ENCODE results near the gene NLGN1. TPM values are rescaled to one million over a fixed set of nuclear protein-coding genes. Genes with fewer than 3 reads are reported as not detected.

NLGN1 gene
- total RNA-seq, 1 donor from 2014 or later: 10.6 TPM

- DNase-seq (ENCODE audit: low spot score): no peak
These were observed 363.6 kb downstream of the NLGN1 start for GRCh38 chr3:173761161-173761560.

- DNase-seq (ENCODE audit: low spot score): no peak
These were observed 365.0 kb downstream of the NLGN1 start for GRCh38 chr3:173762501-173762900.

GRCh38 chr3:173770011-173770410 is 372.5 kb downstream of the NLGN1 start:
- no peak for DNase-seq (ENCODE audit: low spot score)

- DNase-seq (ENCODE audit: low spot score): no peak
These were observed 373.4 kb downstream of the NLGN1 start for GRCh38 chr3:173770796-173771573.

- DNase-seq (ENCODE audit: low spot score): no peak
These were observed 376.3 kb downstream of the NLGN1 start for GRCh38 chr3:173773800-173774199.

DNA sequence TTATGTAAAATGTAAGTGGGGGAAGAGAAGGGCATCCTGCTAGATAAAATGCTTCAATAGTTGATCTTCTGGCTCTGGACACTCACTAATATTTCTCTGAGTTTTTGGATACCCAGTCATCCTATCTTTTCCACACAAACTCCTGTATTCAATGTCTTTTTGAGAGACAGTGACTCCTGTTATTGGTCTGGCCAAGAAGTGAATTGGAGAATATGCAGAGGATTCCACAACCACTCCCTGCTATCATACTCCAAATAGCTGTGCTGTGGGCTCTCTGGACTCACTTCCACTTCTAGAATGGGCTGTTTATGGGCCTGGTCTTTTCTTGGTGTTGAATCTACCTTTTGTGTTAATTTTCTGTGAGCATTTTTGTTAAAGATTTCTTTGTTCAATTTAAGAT is 376.8 kb downstream of the NLGN1 start:
- DNase-seq (ENCODE audit: low spot score): no peak

DNA sequence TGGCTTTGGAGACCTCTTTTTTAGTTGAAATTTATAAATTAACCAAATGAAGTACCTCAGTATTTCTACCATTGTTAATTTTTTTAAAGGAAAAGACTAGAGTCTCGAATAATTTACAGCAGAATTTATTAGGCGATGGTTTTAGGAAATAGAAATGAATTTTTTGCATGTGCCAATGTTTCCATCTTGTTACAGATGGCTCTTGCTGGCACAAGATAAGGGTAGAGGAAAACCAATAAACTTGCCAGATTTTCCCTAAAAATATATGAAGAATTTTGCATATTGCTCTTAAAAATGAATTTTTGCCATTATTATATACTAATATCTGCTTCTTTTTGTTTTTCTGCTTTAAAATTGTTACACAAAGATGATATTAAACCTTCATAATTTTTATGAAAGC is 380.7 kb downstream of the NLGN1 start:
- DNase-seq (ENCODE audit: low spot score): no peak

DNA sequence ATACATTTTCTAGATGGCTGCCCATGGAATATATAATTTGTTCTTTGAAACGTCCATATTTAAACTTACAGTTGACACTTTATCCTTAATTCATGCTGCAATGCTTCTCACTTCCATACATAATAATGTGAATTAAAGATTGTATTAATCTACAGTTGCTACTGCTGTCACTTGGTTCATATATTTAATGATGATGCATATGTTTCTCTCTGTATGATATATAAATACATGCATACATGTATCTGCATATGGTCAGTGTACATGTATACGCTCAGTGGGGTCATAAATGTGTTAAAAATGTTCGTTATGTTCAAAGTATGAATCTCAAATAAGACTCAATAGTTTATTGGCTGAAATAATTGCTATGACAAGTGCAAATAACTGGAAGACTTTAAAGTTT is 382.5 kb downstream of the NLGN1 start:
- DNase-seq (ENCODE audit: low spot score): no peak

DNA sequence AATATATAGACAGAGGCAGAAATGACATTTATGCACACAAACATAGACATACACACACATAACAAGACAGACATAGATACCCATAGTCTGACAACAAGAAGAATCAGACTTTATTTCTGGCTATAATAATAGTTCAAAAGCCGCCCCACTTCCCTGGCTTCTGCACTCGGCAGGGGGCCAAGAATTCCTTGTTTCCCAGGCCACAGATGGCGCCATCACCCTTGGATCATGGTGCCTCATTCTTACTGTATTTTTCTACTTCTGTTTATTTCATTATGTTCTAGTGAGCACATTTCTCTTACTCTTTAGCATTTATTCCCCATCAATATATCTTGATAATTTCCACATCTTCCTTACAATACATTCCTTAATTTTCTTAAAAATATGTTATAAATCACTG is 387.5 kb downstream of the NLGN1 start:
- DNase-seq (ENCODE audit: low spot score): no peak

DNA sequence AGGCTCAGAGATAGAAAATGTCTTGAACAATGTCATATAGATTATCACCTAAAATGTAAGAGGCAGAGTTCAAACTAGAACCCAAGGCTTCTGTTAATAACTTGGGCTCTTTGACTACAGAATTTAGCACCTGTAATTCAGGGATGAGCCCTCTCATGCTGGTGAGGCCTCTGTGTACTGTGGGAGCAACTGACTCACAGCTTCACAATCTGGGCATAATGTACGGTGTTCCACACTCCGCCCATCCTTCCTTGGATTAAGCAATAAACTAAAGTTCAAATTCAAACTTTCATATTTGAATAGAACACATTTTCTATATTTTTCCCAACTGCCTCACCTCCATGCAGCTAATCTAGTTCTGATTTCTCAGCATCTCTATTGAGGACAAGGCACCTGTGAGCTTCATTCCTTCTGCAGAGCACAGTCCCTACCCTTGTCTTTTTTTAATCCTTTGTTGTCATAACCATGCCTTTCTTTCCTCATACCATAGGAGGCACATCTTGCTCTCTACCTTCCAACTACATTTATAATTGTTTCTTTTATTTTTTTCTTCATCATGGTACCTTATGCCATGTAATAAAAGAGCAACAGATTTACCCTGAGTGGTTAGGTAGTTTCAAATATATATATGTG is 392.1 kb downstream of the NLGN1 start:
- DNase-seq (ENCODE audit: low spot score): no peak

GRCh38 chr3:173793963-173794362 is 396.4 kb downstream of the NLGN1 start:
- no peak for DNase-seq (ENCODE audit: low spot score)

GRCh38 chr3:173796405-173796804 is 398.9 kb downstream of the NLGN1 start:
- DNase-seq (ENCODE audit: low spot score): no peak

- no peak for DNase-seq (ENCODE audit: low spot score)
These were observed 399.3 kb downstream of the NLGN1 start for GRCh38 chr3:173796890-173797289.

GRCh38 chr3:173799060-173799816 is 401.7 kb downstream of the NLGN1 start:
- no peak for DNase-seq (ENCODE audit: low spot score)

- DNase-seq (ENCODE audit: low spot score): no peak
These were observed 402.6 kb downstream of the NLGN1 start for GRCh38 chr3:173800154-173800553.

GRCh38 chr3:173814809-173815208 is 417.3 kb downstream of the NLGN1 start:
- DNase-seq (ENCODE audit: low spot score): no peak

DNA sequence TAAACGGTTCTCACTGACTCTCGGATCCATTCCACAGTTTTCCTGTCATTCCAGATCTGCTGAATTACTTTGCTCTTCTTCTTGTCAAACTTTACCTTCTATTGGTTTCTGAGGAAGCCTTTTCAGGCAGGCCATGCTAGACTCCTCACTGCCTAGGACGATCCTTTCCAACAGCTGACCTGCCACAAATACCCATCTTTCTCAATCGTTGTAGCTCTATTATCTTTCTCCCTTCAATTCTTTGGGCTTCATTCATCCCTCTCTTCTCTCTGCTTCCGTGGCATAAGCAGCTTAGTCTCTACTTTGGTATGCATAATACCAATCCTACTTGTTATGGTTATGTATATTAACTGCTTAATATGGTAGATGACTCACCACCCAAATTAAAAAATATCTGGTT is 421.8 kb downstream of the NLGN1 start:
- no peak for DNase-seq (ENCODE audit: low spot score)

DNA sequence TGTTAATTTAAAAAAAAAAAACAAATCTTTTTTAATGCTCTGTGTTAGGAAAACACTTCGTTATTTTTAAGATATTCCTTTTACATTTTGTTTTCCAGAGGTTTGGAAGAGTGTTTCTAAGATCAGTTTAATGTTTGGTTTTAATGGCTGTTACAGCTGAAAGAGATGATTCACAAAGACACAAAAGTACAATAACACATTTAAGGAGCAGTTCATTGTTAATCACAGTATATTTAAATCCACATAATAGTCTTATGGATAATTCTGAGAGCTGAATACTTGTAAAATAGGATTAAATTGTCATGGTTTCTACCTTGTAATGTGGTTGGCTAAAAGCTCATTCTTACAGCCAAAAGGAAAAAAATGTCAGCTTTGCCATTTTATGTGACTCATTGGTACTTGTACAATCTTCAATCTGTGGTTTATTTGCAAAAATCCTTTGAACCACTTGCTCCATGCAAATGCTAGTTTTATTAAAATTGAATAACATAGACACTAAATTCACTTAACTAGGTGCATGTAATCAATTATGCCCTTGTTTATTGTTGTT is 426.4 kb downstream of the NLGN1 start:
- DNase-seq (ENCODE audit: low spot score): no peak

DNA sequence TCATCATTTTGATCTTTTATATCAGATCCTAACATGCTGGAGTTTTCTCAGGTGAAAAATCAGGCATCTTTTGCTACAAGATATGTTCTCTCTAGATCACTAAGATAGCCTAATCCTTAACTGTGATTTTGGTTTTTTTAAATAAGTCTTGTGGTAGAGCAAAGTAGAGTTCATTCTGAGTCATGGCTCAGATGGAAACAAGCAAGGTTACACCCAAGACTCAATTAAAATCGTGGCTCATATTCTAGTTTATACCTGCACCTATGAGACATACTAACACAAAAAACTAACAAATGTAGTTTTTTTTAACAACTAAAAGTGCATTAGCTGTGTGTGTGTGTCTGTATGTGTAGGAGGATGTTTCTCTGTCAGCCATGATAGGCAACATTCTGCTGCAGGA is 428.2 kb downstream of the NLGN1 start:
- no peak for DNase-seq (ENCODE audit: low spot score)

- DNase-seq (ENCODE audit: low spot score): no peak
These were observed 428.9 kb downstream of the NLGN1 start for GRCh38 chr3:173826416-173826815.

DNA sequence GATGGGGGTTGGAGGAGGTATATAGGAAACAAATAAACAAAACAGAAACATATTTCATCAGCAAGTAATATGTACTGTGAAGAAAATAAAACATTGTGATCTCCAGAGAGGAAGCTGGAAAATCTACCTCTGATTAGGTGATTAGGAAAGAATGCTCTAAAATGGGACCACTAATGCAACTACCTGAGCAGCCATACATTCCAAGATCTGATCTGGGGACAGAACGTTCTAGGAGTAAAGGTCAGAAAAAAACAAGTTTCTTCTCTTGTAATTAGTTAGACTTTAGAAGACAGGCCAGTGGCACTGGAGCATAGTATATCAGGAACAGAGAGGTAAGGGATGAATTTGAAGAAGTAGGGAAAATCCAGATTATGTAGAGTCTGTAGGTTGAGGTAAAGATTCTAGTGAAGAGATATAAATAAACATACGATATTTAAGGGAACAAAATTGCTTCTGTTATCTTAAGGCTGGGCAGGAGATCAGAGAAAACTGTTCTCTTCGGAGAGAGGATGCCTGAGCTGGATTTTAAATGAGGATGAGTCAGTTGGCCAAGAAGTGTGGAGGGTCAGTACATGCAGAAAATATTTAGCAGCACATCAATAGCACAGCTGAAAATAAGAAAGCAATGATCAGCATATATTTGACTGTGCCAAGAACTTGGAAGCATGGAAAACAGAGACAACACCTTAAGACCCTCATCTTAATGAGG is 429.5 kb downstream of the NLGN1 start:
- DNase-seq (ENCODE audit: low spot score): no peak

DNA sequence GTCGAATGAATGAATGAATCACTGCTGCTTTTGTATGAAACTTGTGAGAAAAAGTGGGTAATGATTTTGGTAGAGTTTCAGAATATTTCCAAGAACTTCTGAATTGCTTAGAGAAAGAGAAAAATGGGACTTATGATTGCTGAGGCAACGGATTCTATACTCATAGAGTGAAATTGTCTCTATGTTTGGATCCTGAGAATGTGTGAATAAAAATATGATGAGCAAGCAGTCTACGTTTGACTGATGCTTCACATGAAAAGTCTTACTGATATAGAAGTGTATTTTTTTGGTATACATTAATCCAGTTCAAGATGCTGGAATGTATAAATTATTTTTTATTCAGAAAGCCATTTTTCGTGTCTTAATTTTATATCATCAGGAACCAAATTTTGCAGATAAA is 441.1 kb downstream of the NLGN1 start:
- no peak for DNase-seq (ENCODE audit: low spot score)

Data from ureter (tissue), 1 donor.